ENCODE data around the gene CNTRL. TPM values are rescaled to one million over a fixed set of nuclear protein-coding genes. Genes with fewer than 3 reads are reported as not detected.

Gene CNTRL
- polyA plus RNA-seq, 4 donors: 1.9 to 14.4 (median 4.5) TPM

- 93 to 100% (median 97%) methylated on average over 2 of the region's 2 CpGs for WGBS, 3 donors
- DNase-seq (no peak), FAIRE-seq (no peak)
- Histone ChIP-seq H3K27me3 (ENCODE audit: control insufficient read depth in 3 of 3, insufficient read depth in 3 of 3, low read length in 3 of 3) (no peaks in the 10 kb centered on the region), H3K27ac (ENCODE audit: low read depth in 1 of 3, low read length in 2 of 3) (no peak overlapping the region), H3K9me3 (ENCODE audit: control insufficient read depth in 2 of 2, insufficient read depth in 1 of 2, low read depth in 1 of 2, low read length in 1 of 2) (no peaks in the 10 kb centered on the region), H3K36me3 (ENCODE audit: control insufficient read depth in 3 of 3, insufficient read depth in 2 of 3, low read depth in 1 of 3, low read length in 3 of 3) (no peaks in the 10 kb centered on the region), H3K4me1 (ENCODE audit: control insufficient read depth in 3 of 3, insufficient read depth in 2 of 3, low read depth in 1 of 3, low read length in 2 of 3) (no peaks in the 10 kb centered on the region), H3K4me3 (ENCODE audit: low read depth in 1 of 3, low read length in 3 of 3) (no peak overlapping the region)
Observed at GRCh38 chr9:121221664-121222055, 146.9 kb downstream of the CNTRL start.

- WGBS, 3 donors: 62 to 65% (median 64%) methylated on average over 11 to 12 of the region's 12 CpGs
- no peak overlapping the region for H3K27ac ChIP-seq (ENCODE audit: low read depth in 1 of 3, low read length in 2 of 3)
- no peaks in the 10 kb centered on the region for H3K9me3 ChIP-seq (ENCODE audit: control insufficient read depth in 2 of 2, insufficient read depth in 1 of 2, low read depth in 1 of 2, low read length in 1 of 2)
- DNase-seq: peak; percentile 43 to 45
- H3K27me3 ChIP-seq (ENCODE audit: control insufficient read depth in 3 of 3, insufficient read depth in 3 of 3, low read length in 3 of 3): no peaks in the 10 kb centered on the region
- no peak for FAIRE-seq
- H3K4me1 ChIP-seq (ENCODE audit: control insufficient read depth in 3 of 3, insufficient read depth in 2 of 3, low read depth in 1 of 3, low read length in 2 of 3): no peaks in the 10 kb centered on the region
- H3K36me3 ChIP-seq (ENCODE audit: control insufficient read depth in 3 of 3, insufficient read depth in 2 of 3, low read depth in 1 of 3, low read length in 3 of 3): no peaks in the 10 kb centered on the region
- H3K4me3 ChIP-seq (ENCODE audit: low read depth in 1 of 3, low read length in 3 of 3): no peak overlapping the region
Observed at GRCh38 chr9:121222524-121223171, 147.9 kb downstream of the CNTRL start.

GRCh38 chr9:121225240-121225639 is 150.5 kb downstream of the CNTRL start:
- DNase-seq (no peak), FAIRE-seq (no peak)
- no peaks in the 10 kb centered on the region for H3K27me3 ChIP-seq (ENCODE audit: control insufficient read depth in 3 of 3, insufficient read depth in 3 of 3, low read length in 3 of 3)
- H3K27ac ChIP-seq (ENCODE audit: low read depth in 1 of 3, low read length in 2 of 3): no peak overlapping the region
- H3K36me3 ChIP-seq (ENCODE audit: control insufficient read depth in 3 of 3, insufficient read depth in 2 of 3, low read depth in 1 of 3, low read length in 3 of 3): no peaks in the 10 kb centered on the region
- WGBS, 3 donors: 30 to 56% (median 49%) methylated on average over 5 of the region's 5 CpGs
- H3K4me1 ChIP-seq (ENCODE audit: control insufficient read depth in 3 of 3, insufficient read depth in 2 of 3, low read depth in 1 of 3, low read length in 2 of 3): no peaks in the 10 kb centered on the region
- H3K9me3 ChIP-seq (ENCODE audit: control insufficient read depth in 2 of 2, insufficient read depth in 1 of 2, low read depth in 1 of 2, low read length in 1 of 2): no peaks in the 10 kb centered on the region
- no peak overlapping the region for H3K4me3 ChIP-seq (ENCODE audit: low read depth in 1 of 3, low read length in 3 of 3)

GRCh38 chr9:121226175-121226574 is 151.4 kb downstream of the CNTRL start:
- no peak overlapping the region for H3K27ac ChIP-seq (ENCODE audit: low read depth in 1 of 3, low read length in 2 of 3)
- no peak for FAIRE-seq
- WGBS, 3 donors: 72 to 87% (median 76%) methylated on average over 2 of the region's 2 CpGs
- no peaks in the 10 kb centered on the region for H3K36me3 ChIP-seq (ENCODE audit: control insufficient read depth in 3 of 3, insufficient read depth in 2 of 3, low read depth in 1 of 3, low read length in 3 of 3)
- no peaks in the 10 kb centered on the region for H3K4me1 ChIP-seq (ENCODE audit: control insufficient read depth in 3 of 3, insufficient read depth in 2 of 3, low read depth in 1 of 3, low read length in 2 of 3)
- H3K4me3 ChIP-seq (ENCODE audit: low read depth in 1 of 3, low read length in 3 of 3): no peak overlapping the region
- no peak for DNase-seq
- no peaks in the 10 kb centered on the region for H3K27me3 ChIP-seq (ENCODE audit: control insufficient read depth in 3 of 3, insufficient read depth in 3 of 3, low read length in 3 of 3)
- H3K9me3 ChIP-seq (ENCODE audit: control insufficient read depth in 2 of 2, insufficient read depth in 1 of 2, low read depth in 1 of 2, low read length in 1 of 2): no peaks in the 10 kb centered on the region

Other genes with a start within 250 kb of the CNTRL start
- 10 to 100 TPM; 15.4 to 26.7 (median 16.7) TPM for gene PSMD5, start 232.0 kb upstream of the CNTRL start, polyA plus RNA-seq
- gene PHF19, start 197.8 kb upstream of the CNTRL start, polyA plus RNA-seq: 10 to 100 TPM in 2 of 4 donors, 1 to 10 TPM in 2; 2.0 to 35.7 (median 17.8) TPM
- gene TRAF1, start 148.2 kb upstream of the CNTRL start, polyA plus RNA-seq: 1 to 10 TPM; 1.1 to 5.6 (median 1.9) TPM
- gene C5, start 24.7 kb upstream of the CNTRL start, polyA plus RNA-seq: 10 to 100 TPM in 1 of 4 donors, 1 to 10 TPM in 3; 4.1 to 25.4 (median 7.5) TPM
- gene RAB14, start 126.9 kb downstream of the CNTRL start, polyA plus RNA-seq: 10 to 100 TPM; 36.3 to 67.8 (median 40.6) TPM
- 100 to 1,000 TPM; 154 to 380 (median 201) TPM for gene GSN, start 193.2 kb downstream of the CNTRL start, polyA plus RNA-seq

All from small intestine (tissue), 7 donors.